GM13976 (cell line): ENCODE results near the gene TNS3.
A peak's percentile ranks its signal among the peaks of the same experiment; 100 is the strongest.

Source experiments
- DNase-seq: peaks from one replicate; pipeline ENCODE4 v3.0.0; 2012; ENCODE audit warnings: low spot score
- in situ Hi-C: fragments of 300-500 bp; cut with MboI; formaldehyde crosslinking; loops from one replicate; pipeline ENCODE4 v1.12.0; 2022; ENCODE audit warnings: low sequenced_read_pairs, mixed read lengths, inconsistent platforms; ENCODE audit not compliant: unreplicated experiment
- TF ChIP-seq, protein P1 (sequence below): IDR thresholded peaks from 2 replicates; pipeline ENCODE4 v1.5.1; 2012; ENCODE audit warnings: borderline replicate concordance, mild to moderate bottlenecking; ENCODE audit not compliant: insufficient read depth; ENCODE audit errors: extremely low read depth, missing control alignments, control extremely low read depth

The TNS3 gene

DNA sequence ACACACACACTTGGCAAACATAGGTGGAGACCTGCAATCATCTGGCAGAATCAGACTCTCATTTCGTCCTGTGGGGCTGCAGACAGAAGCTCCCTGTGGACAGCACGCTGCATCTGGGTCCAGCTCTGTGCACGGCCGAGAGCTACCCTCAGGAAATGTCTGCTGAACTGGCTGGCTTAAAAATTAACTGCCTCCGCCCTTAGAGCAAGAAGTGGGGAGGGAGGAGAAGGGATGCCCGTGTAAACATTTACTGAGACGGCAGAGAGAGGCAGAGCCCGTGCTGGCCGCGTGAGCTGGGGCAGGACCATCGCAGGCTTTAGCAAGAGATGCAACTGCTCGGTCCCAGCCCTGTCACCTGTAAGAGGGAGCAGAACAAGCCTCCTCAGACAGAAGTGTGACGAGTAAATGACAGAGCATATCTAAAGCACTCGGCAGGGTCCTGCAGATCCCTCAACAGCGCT, 81.8 kb downstream of the TNS3 start:
- in situ Hi-C loops: no loop called here
- TF ChIP-seq, protein P1, sequence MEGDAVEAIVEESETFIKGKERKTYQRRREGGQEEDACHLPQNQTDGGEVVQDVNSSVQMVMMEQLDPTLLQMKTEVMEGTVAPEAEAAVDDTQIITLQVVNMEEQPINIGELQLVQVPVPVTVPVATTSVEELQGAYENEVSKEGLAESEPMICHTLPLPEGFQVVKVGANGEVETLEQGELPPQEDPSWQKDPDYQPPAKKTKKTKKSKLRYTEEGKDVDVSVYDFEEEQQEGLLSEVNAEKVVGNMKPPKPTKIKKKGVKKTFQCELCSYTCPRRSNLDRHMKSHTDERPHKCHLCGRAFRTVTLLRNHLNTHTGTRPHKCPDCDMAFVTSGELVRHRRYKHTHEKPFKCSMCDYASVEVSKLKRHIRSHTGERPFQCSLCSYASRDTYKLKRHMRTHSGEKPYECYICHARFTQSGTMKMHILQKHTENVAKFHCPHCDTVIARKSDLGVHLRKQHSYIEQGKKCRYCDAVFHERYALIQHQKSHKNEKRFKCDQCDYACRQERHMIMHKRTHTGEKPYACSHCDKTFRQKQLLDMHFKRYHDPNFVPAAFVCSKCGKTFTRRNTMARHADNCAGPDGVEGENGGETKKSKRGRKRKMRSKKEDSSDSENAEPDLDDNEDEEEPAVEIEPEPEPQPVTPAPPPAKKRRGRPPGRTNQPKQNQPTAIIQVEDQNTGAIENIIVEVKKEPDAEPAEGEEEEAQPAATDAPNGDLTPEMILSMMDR: no peak
- no peak for DNase-seq

DNA sequence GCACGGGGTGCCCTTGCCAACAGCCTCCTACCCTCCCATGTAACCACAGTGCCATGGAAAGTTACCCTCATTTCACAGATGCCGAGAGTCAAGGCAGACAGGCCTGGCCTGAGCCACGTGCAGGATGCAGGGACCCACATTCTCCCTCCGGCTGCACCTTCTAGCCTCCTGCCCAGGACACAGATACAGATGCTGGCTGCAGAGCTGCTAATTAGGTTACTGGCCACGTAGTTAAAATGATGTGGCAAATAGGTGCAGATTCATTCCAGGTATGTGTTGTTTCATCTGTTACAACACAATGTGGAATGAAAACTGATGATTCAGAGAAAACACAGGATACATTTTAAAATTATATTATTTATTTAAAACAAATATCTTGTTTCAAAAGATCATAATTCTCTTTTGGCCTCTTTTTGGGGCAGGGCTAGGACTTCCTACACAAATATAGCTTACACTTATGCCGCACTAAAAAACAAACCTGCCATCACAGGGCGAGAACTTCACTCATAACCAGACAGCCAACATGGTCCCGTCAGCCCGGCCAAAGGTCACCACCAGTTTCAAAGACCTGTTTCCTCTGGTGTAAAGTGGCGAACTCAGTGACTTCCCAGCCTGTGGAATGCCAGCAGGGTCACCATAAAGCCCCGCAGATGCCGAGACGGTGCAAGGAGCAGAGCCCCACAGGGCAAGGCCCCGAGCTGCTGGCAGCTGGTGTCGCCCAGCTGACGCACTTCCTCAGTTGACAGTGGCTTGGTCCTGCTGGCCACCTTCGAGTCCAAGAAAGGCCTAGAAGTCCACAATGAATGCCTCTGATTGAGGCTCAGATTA, 83.5 kb downstream of the TNS3 start:
- in situ Hi-C loops: no loop called here
- TF ChIP-seq, protein P1: no peak
- no peak for DNase-seq

DNA sequence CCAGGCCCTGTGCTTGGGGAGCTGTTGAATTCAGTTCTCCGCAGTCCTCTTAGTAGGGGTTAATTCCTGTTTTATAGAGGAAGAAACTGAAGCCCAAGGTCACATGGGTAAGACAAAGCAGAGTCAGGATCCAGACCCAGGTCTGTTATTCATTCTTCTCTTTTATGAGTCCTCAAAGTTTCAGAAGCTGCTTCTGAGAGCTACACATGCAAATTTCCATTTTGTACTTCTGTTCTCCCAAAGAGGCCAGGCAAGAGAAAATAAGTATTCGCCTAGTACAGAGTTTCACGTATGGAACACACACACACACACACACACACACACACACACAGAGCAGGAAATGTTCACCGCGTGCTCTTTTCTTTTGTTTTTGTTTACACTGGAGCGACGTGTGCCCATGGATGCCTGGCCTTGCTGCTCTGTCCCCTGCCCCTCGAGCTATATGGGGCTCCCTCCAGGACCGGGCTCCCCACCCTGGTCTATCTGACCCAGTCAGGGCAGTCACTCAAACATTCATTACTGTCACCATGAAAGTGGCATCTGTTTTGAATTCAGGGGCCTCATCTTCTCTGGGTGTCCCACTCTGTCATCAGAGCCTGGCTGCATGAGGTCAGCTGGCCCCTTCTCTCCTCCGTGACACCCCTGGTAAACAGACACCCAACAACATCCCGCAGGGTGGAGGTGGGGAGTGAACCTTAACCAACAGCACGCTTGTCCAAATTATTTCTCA, 84.4 kb downstream of the TNS3 start:
- TF ChIP-seq, protein P1: no peak
- in situ Hi-C loops: no loop called here
- peak; percentile 72 for DNase-seq

DNA sequence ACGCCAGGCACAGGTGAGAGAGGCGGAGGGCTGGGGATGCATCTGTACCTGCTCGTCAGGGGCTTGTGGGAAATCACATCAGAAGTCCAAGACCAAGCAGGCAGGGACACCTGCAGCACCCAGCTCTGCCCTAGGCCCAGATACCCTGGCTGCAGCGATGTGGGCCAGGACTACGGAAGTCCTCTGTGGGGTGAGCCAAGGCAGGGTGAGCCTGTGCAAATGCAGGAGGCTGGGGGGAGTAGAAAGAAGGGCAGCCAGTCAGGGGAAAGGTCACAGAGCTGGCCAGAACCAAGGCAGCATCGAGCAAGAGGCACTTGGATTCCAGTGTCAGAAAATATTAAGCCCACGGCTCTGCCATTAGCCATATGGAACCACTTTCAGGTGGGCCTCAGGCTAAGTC, 85.2 kb downstream of the TNS3 start:
- no peak for DNase-seq

DNA sequence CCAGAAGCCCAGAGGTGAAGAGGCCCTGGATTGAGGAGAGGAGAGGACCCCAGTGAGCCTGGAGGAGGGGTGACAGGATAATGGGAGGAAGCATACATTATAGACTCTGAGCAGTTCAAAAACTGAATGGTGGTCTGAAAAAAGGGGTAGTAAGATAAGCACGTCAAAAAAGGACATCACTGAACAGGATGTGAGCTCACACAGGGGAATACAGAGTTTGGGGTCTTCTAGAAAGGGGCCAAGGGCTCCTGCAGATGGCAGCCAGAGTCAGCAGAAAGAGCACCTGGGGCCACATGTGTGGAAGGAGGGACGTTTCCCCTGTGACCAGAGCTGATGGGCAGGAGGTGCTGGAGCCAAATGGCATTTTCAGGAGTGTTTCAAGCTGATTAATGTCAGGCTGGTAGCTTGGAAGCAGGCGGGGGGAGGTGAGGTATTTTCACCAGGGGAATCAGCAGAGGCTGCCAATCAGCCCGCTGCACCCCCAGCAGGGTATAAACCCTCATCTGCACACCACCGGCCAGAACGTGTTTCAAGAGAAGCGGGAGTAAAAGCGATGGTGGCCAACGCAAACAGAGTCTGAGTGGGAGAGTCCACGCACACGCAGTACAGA, 85.8 kb downstream of the TNS3 start:
- DNase-seq: no peak
- TF ChIP-seq, protein P1: no peak

More for the DNA sequence above, 85.2 kb downstream of the TNS3 start:
- in situ Hi-C loops: no loop called here
- TF ChIP-seq, protein P1: no peak

More for the DNA sequence above, 85.8 kb downstream of the TNS3 start:
- in situ Hi-C loops: no loop called here
